DND-41 (cell line): ENCODE measurements around the gene GJB4.

Experiments used
- ATAC-seq: fragments of 200-7000 bp; cut with Tn5 transposase; 3 replicates; pipeline ENCODE4 v1.9.1; 2021; ENCODE audit warnings: low read depth; ENCODE audit not compliant: insufficient read depth
- DNase-seq: peaks from one replicate; pipeline ENCODE4 v3.0.0-alpha.2; 2020
- H2AFZ ChIP-seq: 2 replicates; pipeline ENCODE4 v1.6.0; 2012; ENCODE audit warnings: low read depth, low read length
- H3K27ac ChIP-seq: 2 replicates; pipeline ENCODE4 v1.5.1; 2012; ENCODE audit warnings: low read length, inconsistent platforms
- H3K27me3 ChIP-seq: fragments of 200-600 bp; sonication (generic); 2 replicates; pipeline ENCODE4 v1.6.0; 2012; ENCODE audit warnings: low read length, mild to moderate bottlenecking, inconsistent platforms; ENCODE audit not compliant: insufficient read depth, poor library complexity
- H3K36me3 ChIP-seq: 2 replicates; pipeline ENCODE4 v1.5.1; 2012; ENCODE audit warnings: low read length, inconsistent platforms; ENCODE audit not compliant: insufficient read depth
- H3K4me1 ChIP-seq: 2 replicates; pipeline ENCODE4 v1.5.1; 2012; ENCODE audit warnings: mild to moderate bottlenecking, low read length; ENCODE audit not compliant: insufficient read depth
- H3K4me2 ChIP-seq: 2 replicates; pipeline ENCODE4 v1.6.0; 2012; ENCODE audit warnings: mild to moderate bottlenecking, moderate library complexity, low read length, inconsistent platforms; ENCODE audit not compliant: insufficient read depth
- H3K4me3 ChIP-seq, 2 experiments: fragments of 200-600 bp in 1 of 2; shearing (Covaris generic) in 1 of 2; 2 replicates each; pipeline ENCODE4 v1.5.1; 2012 to 2016; ENCODE audit warnings: inconsistent platforms in 2 of 2, low read length in 2 of 2, mild to moderate bottlenecking in 2 of 2, low read depth in 1 of 2, moderate library complexity in 1 of 2
- H3K79me2 ChIP-seq: 2 replicates; pipeline ENCODE4 v1.6.0; 2012; ENCODE audit warnings: low read length, inconsistent platforms; ENCODE audit not compliant: insufficient read depth
- H3K9ac ChIP-seq: 2 replicates; pipeline ENCODE4 v1.6.0; 2012; ENCODE audit warnings: low read depth, mild to moderate bottlenecking, inconsistent platforms, low read length, moderate library complexity
- H3K9me3 ChIP-seq: 2 replicates; pipeline ENCODE4 v1.5.1; 2012; ENCODE audit warnings: low read length, moderate library complexity, mild to moderate bottlenecking, inconsistent platforms; ENCODE audit not compliant: insufficient read depth, severe bottlenecking
- H4K20me1 ChIP-seq: 2 replicates; pipeline ENCODE4 v1.6.0; 2012; ENCODE audit warnings: low read length; ENCODE audit not compliant: insufficient read depth
- CTCF ChIP-seq: IDR thresholded peaks from 2 replicates; pipeline ENCODE4 v1.5.1; 2012; ENCODE audit warnings: borderline replicate concordance, low read length, moderate library complexity, mild to moderate bottlenecking; ENCODE audit not compliant: poor library complexity, severe bottlenecking; ENCODE audit errors: extremely low read depth
- EZH2 ChIP-seq: IDR thresholded peaks from 3 replicates; pipeline ENCODE4 v1.6.1; 2012; ENCODE audit warnings: borderline replicate concordance, low read depth, mild to moderate bottlenecking, moderate library complexity, low read length, inconsistent platforms; ENCODE audit not compliant: severe bottlenecking

GJB4 gene

DNA sequence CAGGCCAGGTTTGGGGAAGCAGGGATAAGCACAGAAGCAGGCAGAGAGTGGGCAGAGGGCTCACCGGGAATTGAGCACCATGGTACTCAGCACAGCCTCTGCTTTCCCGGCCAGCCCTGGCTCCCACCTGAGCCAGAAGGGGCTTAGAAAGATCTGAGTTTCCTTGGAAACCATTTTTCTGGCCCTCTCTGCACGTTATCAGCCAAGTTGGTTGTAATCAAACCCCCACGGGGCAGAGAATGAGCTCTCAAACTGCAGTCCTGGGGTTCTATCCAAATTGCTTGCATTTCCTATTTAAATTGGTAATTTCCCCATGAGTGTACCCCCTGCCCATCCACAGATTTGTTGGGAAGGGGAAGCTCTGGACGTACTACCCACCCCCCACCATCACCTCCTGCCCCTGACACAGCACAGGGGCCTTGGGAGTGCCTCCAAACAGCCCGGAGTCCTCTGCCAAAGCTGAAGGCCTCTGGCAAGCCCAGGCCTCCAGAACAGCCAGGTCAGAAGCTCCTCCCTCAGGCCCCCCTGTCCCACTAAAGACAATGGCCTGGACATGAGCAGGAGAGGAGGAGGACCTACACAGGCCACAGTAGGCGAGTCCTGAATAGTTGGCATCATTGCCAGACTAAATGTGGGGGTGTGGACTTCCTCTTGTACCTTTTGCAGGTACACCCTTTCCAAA lies 47.4 kb upstream of the GJB4 start:
- H3K4me3 ChIP-seq = no peak overlapping the region

GRCh38 chr1:34713443-34713842 lies 46.1 kb upstream of the GJB4 start:
- TF ChIP-seq CTCF = no peak
- H3K4me3 ChIP-seq = no peak overlapping the region
- H2AFZ ChIP-seq = no peak overlapping the region
- ATAC-seq (no peak), DNase-seq (no peak)
- H3K27ac ChIP-seq = no peak overlapping the region
- H3K9ac ChIP-seq = no peak overlapping the region
- no peaks in the 10 kb centered on the region; the same call in 1 of the 2 replicates for H4K20me1 ChIP-seq
- H3K79me2 ChIP-seq = no peaks in the 10 kb centered on the region
- peaks cover 11% of the 10 kb centered on the region for H3K27me3 ChIP-seq
- no peaks in the 10 kb centered on the region for H3K4me1 ChIP-seq
- H3K36me3 ChIP-seq = no peaks in the 10 kb centered on the region
- H3K9me3 ChIP-seq = no peaks in the 10 kb centered on the region
- H3K4me2 ChIP-seq = no peak overlapping the region

More for the DNA sequence above, 47.4 kb upstream of the GJB4 start:
- DNase-seq (no peak), ATAC-seq (no peak)
- Histone ChIP-seq H3K9me3 (no peaks in the 10 kb centered on the region), H4K20me1 (no peaks in the 10 kb centered on the region; the same call in 1 of the 2 replicates), H3K27me3 (peaks cover 11% of the 10 kb centered on the region), H3K4me1 (no peaks in the 10 kb centered on the region), H3K27ac (no peak overlapping the region), H2AFZ (no peak overlapping the region), H3K36me3 (no peaks in the 10 kb centered on the region), H3K79me2 (no peaks in the 10 kb centered on the region), H3K9ac (no peak overlapping the region), H3K4me2 (no peak overlapping the region)
- TF ChIP-seq CTCF (no peak), EZH2 (no peak)

- Histone ChIP-seq H3K9ac (no peak overlapping the region), H2AFZ (no peak overlapping the region), H3K4me1 (no peaks in the 10 kb centered on the region), H3K9me3 (no peaks in the 10 kb centered on the region), H3K4me2 (no peak overlapping the region), H4K20me1 (no peaks in the 10 kb centered on the region; the same call in 1 of the 2 replicates), H3K27ac (no peak overlapping the region), H3K79me2 (no peaks in the 10 kb centered on the region), H3K4me3 (no peak overlapping the region), H3K27me3 (peaks cover 11% of the 10 kb centered on the region), H3K36me3 (no peaks in the 10 kb centered on the region)
- DNase-seq (no peak), ATAC-seq (no peak)
- TF ChIP-seq CTCF (no peak), EZH2 (no peak)
Measured at GRCh38 chr1:34714386-34714785, 45.2 kb upstream of the GJB4 start.

GRCh38 chr1:34715139-34715538 lies 44.4 kb upstream of the GJB4 start:
- Histone ChIP-seq H4K20me1 (no peaks in the 10 kb centered on the region; the same call in 1 of the 2 replicates), H3K27ac (no peak overlapping the region), H3K27me3 (peaks cover 11% of the 10 kb centered on the region), H3K9me3 (no peaks in the 10 kb centered on the region), H3K79me2 (no peaks in the 10 kb centered on the region), H3K4me2 (no peak overlapping the region), H3K4me3 (no peak overlapping the region), H3K9ac (no peak overlapping the region), H3K4me1 (no peaks in the 10 kb centered on the region), H3K36me3 (no peaks in the 10 kb centered on the region), H2AFZ (no peak overlapping the region)
- no peak for DNase-seq
- ATAC-seq = no peak
- no peak for TF ChIP-seq CTCF
- TF ChIP-seq EZH2 = no peak
